IMR-90 (cell line): ENCODE results near the gene PRKN.

ENCODE experiments used
- CTCF ChIP-seq: conservative IDR thresholded peaks from 2 replicates; pipeline ENCODE4 v1.5.1; 2012; ENCODE audit warnings: mild to moderate bottlenecking, low read depth, low read length, improper control_type of control experiment
- MAFK ChIP-seq: IDR thresholded peaks from 2 replicates; pipeline ENCODE4 v1.6.1; 2012; ENCODE audit warnings: low read depth, low read length, improper control_type of control experiment
- POLR2A ChIP-seq: IDR thresholded peaks from 2 replicates; pipeline ENCODE4 v1.6.1; 2012; ENCODE audit warnings: mild to moderate bottlenecking, low read depth, low read length

DNA sequence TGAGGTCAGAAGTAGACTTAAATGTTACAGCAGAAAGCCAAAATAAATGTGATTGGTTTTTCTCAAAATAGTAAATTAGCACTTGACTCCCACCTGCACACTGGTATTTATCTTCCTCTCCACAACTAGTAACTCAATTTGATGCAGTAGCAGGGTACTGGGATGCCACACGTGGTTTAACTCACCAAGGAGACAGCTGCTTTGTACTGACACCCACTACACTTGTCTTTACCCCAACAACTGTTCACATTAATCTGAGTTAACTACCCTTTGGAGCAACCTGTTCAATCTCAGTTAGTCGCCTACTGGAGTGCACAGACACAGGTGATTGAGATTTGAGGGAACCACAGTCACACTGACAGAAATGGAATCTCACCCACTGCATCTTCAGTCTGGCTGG is 242.1 kb downstream of the PRKN start:
- TF ChIP-seq CTCF (no peak), MAFK (no peak), POLR2A (no peak)
